Measurements from ENCODE around the gene ITGA11. TPM values are rescaled to one million over a fixed set of nuclear protein-coding genes. Genes with fewer than 3 reads are reported as not detected.

Gene ITGA11
- total RNA-seq, 2 experiments from 2014 or later, result under 0.01 TPM; not detected in 1

GRCh38 chr15:68407141-68407885 is 24.6 kb downstream of the ITGA11 start:
- no peaks in the 10 kb centered on the region for H4K20me1 ChIP-seq (ENCODE audit: insufficient read depth, low read length)
- no peaks in the 10 kb centered on the region for H3K9me3 ChIP-seq (ENCODE audit: low read length)
- POLR2A ChIA-PET, result no interaction called here
- no peak overlapping the region for H2AFZ ChIP-seq (ENCODE audit: low read length)
- TF ChIP-seq EZH2phosphoT487 (IDR thresholded peaks at IDR 0.05; ENCODE audit: borderline replicate concordance, low read depth, low read length), result no peak
- TF ChIP-seq, protein P1, sequence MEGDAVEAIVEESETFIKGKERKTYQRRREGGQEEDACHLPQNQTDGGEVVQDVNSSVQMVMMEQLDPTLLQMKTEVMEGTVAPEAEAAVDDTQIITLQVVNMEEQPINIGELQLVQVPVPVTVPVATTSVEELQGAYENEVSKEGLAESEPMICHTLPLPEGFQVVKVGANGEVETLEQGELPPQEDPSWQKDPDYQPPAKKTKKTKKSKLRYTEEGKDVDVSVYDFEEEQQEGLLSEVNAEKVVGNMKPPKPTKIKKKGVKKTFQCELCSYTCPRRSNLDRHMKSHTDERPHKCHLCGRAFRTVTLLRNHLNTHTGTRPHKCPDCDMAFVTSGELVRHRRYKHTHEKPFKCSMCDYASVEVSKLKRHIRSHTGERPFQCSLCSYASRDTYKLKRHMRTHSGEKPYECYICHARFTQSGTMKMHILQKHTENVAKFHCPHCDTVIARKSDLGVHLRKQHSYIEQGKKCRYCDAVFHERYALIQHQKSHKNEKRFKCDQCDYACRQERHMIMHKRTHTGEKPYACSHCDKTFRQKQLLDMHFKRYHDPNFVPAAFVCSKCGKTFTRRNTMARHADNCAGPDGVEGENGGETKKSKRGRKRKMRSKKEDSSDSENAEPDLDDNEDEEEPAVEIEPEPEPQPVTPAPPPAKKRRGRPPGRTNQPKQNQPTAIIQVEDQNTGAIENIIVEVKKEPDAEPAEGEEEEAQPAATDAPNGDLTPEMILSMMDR (conservative IDR thresholded peaks at IDR 0.05; ENCODE audit: low read length), result no peak
- no peaks in the 10 kb centered on the region for H3K36me3 ChIP-seq (ENCODE audit: insufficient read depth, low read length)
- no peaks in the 10 kb centered on the region for H3K79me2 ChIP-seq (ENCODE audit: insufficient read depth, low read depth, low read length)
- intact Hi-C loops (cut with micrococcal nuclease; ENCODE audit: unreplicated experiment), result no loop called here
- H3K4me2 ChIP-seq (ENCODE audit: low read length), result no peak overlapping the region
- H3K27ac ChIP-seq (ENCODE audit: low read depth, low read length, poor library complexity, severe bottlenecking), result no peak overlapping the region
- BruUV-seq (replicated peaks), result no TSS peak
- H3K9me2 ChIP-seq (ENCODE audit: insufficient read depth, low read length), result no peaks in the 10 kb centered on the region
- CTCF ChIA-PET (ENCODE audit: unreplicated experiment), result no interaction called here
- DNase-seq (ENCODE audit: low spot score), result no peak
- no peak overlapping the region for H3K4me3 ChIP-seq (ENCODE audit: low read depth, low read length, poor library complexity, severe bottlenecking)
- H3K4me1 ChIP-seq (ENCODE audit: insufficient read depth, low read length, poor library complexity, severe bottlenecking), result no peaks in the 10 kb centered on the region

DNA sequence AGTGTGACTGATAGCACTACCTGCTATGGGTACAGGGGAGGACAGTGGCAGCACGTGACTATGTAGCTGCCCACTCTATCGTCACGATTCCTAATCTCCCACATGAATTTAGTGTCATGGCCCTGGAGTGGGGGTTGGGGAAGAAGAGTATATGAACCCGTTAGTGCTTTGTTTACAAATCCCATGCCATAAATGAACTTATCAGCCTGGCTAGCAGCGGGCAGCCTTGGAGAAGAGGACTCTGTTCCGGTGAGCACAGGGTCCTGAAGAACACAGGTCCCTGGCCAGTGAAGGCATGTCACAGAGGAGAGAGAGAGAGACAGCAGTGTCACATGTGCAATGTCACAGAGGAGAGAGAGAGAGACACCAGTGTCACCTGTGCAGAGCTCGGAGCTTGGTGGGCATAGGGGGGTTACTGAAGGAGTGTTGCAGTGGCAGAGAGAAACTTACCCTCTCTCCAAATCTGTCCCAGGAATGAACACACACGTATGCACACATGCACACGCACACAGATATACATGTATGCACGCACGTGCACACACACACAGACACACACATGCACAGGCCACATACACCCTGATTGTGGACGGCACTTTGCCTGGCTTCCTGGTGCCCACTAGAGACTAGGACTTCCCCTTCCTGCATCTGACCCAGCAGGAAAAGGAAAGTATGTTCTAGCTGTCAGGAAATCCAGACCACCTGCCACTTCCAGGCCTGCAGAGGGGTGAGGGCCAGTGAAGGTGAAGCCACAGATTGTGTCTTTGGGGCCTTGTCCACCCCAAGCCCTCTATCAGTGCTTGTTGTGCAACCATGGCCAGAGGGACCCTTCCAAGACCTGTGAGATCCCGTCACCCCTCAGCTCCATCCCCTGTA is 26.3 kb downstream of the ITGA11 start:
- H2AFZ ChIP-seq (ENCODE audit: low read length), result no peak overlapping the region
- CTCF ChIA-PET (ENCODE audit: unreplicated experiment), result no interaction called here

More for the DNA sequence above, 26.3 kb downstream of the ITGA11 start:
- no peaks in the 10 kb centered on the region for H3K9me3 ChIP-seq (ENCODE audit: low read length)
- H3K9me2 ChIP-seq (ENCODE audit: insufficient read depth, low read length), result no peaks in the 10 kb centered on the region
- H3K79me2 ChIP-seq (ENCODE audit: insufficient read depth, low read depth, low read length), result no peaks in the 10 kb centered on the region
- H3K4me2 ChIP-seq (ENCODE audit: low read length), result no peak overlapping the region
- H3K4me3 ChIP-seq (ENCODE audit: low read depth, low read length, poor library complexity, severe bottlenecking), result no peak overlapping the region
- no TSS peak for BruUV-seq (replicated peaks)
- POLR2A ChIA-PET, result no interaction called here
- intact Hi-C loops (cut with micrococcal nuclease; ENCODE audit: unreplicated experiment), result no loop called here
- DNase-seq (ENCODE audit: low spot score), result no peak
- TF ChIP-seq EZH2phosphoT487 (IDR thresholded peaks at IDR 0.05; ENCODE audit: borderline replicate concordance, low read depth, low read length), result no peak
- TF ChIP-seq, protein P1 (conservative IDR thresholded peaks at IDR 0.05; ENCODE audit: low read length), result no peak
- no peaks in the 10 kb centered on the region for H3K4me1 ChIP-seq (ENCODE audit: insufficient read depth, low read length, poor library complexity, severe bottlenecking)
- no peaks in the 10 kb centered on the region for H3K36me3 ChIP-seq (ENCODE audit: insufficient read depth, low read length)
- H3K27ac ChIP-seq (ENCODE audit: low read depth, low read length, poor library complexity, severe bottlenecking), result no peak overlapping the region
- H4K20me1 ChIP-seq (ENCODE audit: insufficient read depth, low read length), result no peaks in the 10 kb centered on the region
